GM10847 (cell line): ENCODE data around the gene POC5.

Experiments
- POLR2A ChIP-seq: IDR thresholded peaks from 2 replicates; pipeline ENCODE4 v1.6.1; 2011; ENCODE audit not compliant: insufficient read length; ENCODE audit errors: extremely low read depth

Gene POC5

GRCh38 chr5:75717082-75717922 is at the start of gene POC5:
Gene POC5, minus strand, starts transcription at chr5:75717437. Its CDS starts 4,500 bp downstream, at chr5:75712937.
- TF ChIP-seq POLR2A, result peak; percentile 92

- no peak for TF ChIP-seq POLR2A
Observed at GRCh38 chr5:75758116-75758515, 40.9 kb upstream of the POC5 start.

GRCh38 chr5:75756981-75757380 is 39.7 kb upstream of the POC5 start:
- TF ChIP-seq POLR2A, result no peak

GRCh38 chr5:75756211-75756610 is 39.0 kb upstream of the POC5 start:
- TF ChIP-seq POLR2A, result no peak

- no peak for TF ChIP-seq POLR2A
Observed at GRCh38 chr5:75753182-75753581, 35.9 kb upstream of the POC5 start.

GRCh38 chr5:75744355-75744754 is 27.1 kb upstream of the POC5 start:
- TF ChIP-seq POLR2A, result no peak

GRCh38 chr5:75736273-75736672 is 19.0 kb upstream of the POC5 start:
- no peak for TF ChIP-seq POLR2A

- no peak for TF ChIP-seq POLR2A
Observed at GRCh38 chr5:75734913-75735789, 17.9 kb upstream of the POC5 start.

- no peak for TF ChIP-seq POLR2A
Observed at GRCh38 chr5:75733767-75734166, 16.5 kb upstream of the POC5 start.

GRCh38 chr5:75729321-75729720 is 12.1 kb upstream of the POC5 start:
- TF ChIP-seq POLR2A, result no peak

GRCh38 chr5:75727931-75728330 is 10.7 kb upstream of the POC5 start:
- TF ChIP-seq POLR2A, result no peak

- TF ChIP-seq POLR2A, result no peak
Observed at GRCh38 chr5:75723378-75723777, 6.1 kb upstream of the POC5 start.

- TF ChIP-seq POLR2A, result no peak
Observed at GRCh38 chr5:75721573-75721972, 4.3 kb upstream of the POC5 start.

- TF ChIP-seq POLR2A, result no peak
Observed at GRCh38 chr5:75720882-75721281, 3.6 kb upstream of the POC5 start.

GRCh38 chr5:75716715-75717081 is 539 bp downstream of the POC5 start:
- TF ChIP-seq POLR2A, result no peak

GRCh38 chr5:75712091-75712490 is 5.1 kb downstream of the POC5 start:
- TF ChIP-seq POLR2A, result no peak
